Skeletal muscle tissue (tissue), 4 donors: ENCODE results near the gene ZNRD2. TPM values are rescaled to one million over a fixed set of nuclear protein-coding genes. Genes with fewer than 3 reads are reported as not detected.

Experiments
- H3K27ac ChIP-seq: one replicate; pipeline ENCODE4 v1.7.0; 2013; ENCODE audit warnings: mild to moderate bottlenecking, low read depth, low read length, inconsistent platforms
- H3K27me3 ChIP-seq, 3 donors: one replicate each; pipeline ENCODE4 v1.7.0; 2013; ENCODE audit warnings: low read length in 3 of 3; ENCODE audit not compliant: control insufficient read depth in 3 of 3, insufficient read depth in 3 of 3
- H3K36me3 ChIP-seq, 3 donors: one replicate each; pipeline ENCODE4 v1.7.0; 2013; ENCODE audit warnings: low read length in 3 of 3; ENCODE audit not compliant: control insufficient read depth in 3 of 3, insufficient read depth in 3 of 3
- H3K4me1 ChIP-seq, 3 donors: one replicate each; pipeline ENCODE4 v1.7.0; 2013; ENCODE audit warnings: low read length in 3 of 3, mild to moderate bottlenecking in 3 of 3; ENCODE audit not compliant: control insufficient read depth in 3 of 3, insufficient read depth in 3 of 3
- H3K4me3 ChIP-seq, 3 donors: one replicate each; pipeline ENCODE4 v1.7.0; 2013; ENCODE audit warnings: low read length in 3 of 3
- H3K9ac ChIP-seq, 3 donors: one replicate each; pipeline ENCODE4 v1.7.0; 2013; ENCODE audit warnings: low read length in 3 of 3, mild to moderate bottlenecking in 3 of 3, moderate library complexity in 2 of 3, low read depth in 1 of 3
- H3K9me3 ChIP-seq, 3 donors: one replicate each; pipeline ENCODE4 v1.7.0; 2013; ENCODE audit warnings: low read length in 3 of 3; ENCODE audit not compliant: control insufficient read depth in 3 of 3
- total RNA-seq: library from RNA; depleted of rRNA; stranded (reverse); fragments of >200 nt; gene quantifications from one replicate; pipeline ENCODE4 v1.2.3, GENCODE V29; 2014
- donor health status: Osteomylitis.

The ZNRD2 gene
- total RNA-seq, 1 donor from 2014 or later: 23.0 TPM

DNA sequence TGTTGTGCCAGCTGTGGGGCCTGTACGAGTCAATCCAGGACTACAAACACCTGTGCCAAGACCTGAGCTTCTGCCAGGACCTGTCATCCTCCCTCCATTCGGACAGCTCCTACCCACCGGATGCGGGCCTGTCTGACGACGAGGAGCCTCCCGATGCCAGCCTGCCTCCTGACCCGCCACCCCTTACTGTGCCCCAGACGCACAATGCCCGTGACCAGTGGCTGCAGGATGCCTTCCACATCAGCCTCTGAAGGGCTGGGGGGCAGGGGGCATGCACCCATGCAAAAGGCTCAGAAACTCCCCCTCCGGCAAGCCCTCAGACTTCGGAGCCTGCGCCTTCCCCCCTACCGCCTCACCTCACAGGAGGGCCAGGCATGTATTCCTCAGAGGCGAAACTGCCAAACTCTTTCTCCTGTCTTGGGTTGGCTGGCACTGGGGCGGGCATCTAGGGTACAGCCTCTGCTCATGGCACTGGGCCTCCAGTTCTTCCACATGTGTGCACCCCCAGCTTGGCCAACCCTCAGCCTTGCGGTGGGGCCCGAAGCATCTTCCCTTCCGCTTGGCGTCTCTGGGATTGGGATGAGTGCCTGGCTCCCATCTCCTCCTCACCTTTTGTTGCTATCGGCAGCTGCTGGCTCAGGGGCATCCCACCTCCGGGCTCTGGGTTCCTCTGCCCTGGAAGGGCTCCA, 3.3 kb downstream of the ZNRD2 start:
- H3K4me3 ChIP-seq: peak overlapping the region; percentile 86 to 98 (median 95)
- H3K27ac ChIP-seq: peak overlapping the region; percentile 100
- H3K36me3 ChIP-seq: peaks cover 4 to 12% (median 11%) of the 10 kb centered on the region in 3 donors
- peaks cover 74 to 78% (median 75%) of the 10 kb centered on the region in 3 donors for H3K4me1 ChIP-seq
- peak overlapping the region; percentile 61 to 98 (median 81) for H3K9ac ChIP-seq
- H3K27me3 ChIP-seq: no peaks in the 10 kb centered on the region
- no peaks in the 10 kb centered on the region for H3K9me3 ChIP-seq

DNA sequence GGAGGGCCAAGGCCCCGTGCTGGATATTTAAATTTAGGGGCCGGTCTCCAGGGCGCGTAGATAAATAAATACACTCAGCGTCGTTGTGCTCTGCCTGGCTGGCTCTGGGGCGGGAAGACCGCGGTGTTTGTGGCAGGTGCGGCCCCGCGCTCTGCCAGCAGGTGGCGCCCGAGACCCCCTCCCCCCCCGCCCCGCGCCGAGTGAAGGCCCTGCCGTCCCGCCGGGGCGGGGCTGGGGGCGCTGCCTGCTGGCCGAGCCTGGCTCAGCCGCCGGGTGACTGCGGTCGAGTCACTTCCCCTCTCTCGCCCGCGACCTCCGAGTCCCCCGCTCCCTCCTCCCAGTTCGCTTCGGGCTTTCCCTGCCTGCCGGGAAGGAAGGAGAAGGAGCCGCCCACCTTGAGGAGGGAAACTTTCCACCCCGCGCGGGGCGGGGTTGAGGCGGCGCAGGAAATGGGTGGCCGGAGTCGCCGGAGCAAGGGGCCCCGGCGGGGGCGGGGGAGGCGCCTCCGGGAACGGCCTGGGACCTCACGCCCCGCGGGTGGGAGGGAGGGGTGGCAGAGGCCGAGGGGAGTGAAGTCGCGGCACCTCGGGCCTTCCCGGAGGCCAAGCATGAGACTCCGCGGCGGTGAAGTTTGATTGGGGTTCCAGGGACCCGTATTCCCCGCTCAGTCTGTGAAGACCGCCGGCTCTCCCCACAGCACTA, 4.0 kb downstream of the ZNRD2 start:
- Histone ChIP-seq H3K27ac (peak overlapping the region; percentile 100), H3K4me1 (peaks cover 74 to 77% (median 75%) of the 10 kb centered on the region in 3 donors), H3K4me3 (peak overlapping the region; percentile 86 to 98 (median 95)), H3K9me3 (no peaks in the 10 kb centered on the region), H3K9ac (peak overlapping the region; percentile 61 to 98 (median 61)), H3K36me3 (peaks cover 10 to 16% (median 12%) of the 10 kb centered on the region in 3 donors), H3K27me3 (no peaks in the 10 kb centered on the region)

DNA sequence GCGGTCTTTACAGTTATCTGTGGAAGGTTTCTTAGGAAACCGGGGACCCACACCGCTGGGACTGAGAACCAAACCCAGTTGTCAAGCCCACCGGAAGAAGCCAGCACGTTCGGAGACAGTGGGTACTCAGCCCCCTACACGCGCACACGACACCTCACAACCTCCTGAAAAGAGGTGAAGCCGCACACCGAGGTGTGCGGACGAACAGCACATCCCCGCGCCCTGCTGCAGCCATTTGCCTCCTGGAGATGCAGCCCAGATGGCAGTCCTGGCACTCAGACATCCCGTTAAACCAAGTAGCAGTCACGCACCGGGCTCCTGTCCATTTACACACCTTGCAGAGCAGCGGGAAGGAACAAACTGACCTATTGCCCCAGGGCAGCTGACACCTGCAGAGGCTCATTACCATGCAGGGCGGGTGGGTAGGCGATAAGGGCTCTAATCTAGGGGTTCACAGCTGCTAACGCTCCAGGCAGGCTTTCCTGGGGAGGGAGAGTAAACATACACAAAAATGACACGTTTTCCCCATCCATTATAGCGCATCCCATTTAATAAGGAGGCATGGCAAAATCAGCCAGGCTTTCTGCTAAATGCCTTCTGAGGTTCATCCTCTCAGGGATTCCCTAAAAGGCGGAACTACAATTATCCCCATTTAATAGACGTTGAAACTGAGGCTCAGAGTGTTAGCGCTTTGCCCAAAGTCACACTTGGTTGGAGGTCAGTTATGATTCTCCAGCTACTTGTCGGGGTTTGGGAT, 4.7 kb downstream of the ZNRD2 start:
- no peaks in the 10 kb centered on the region for H3K9me3 ChIP-seq
- peak overlapping the region; percentile 100 for H3K27ac ChIP-seq
- H3K4me1 ChIP-seq: peaks cover 75 to 78% (median 75%) of the 10 kb centered on the region in 3 donors
- no peaks in the 10 kb centered on the region for H3K27me3 ChIP-seq
- H3K36me3 ChIP-seq: peaks cover 18 to 23% (median 19%) of the 10 kb centered on the region in 3 donors
- H3K9ac ChIP-seq: peak overlapping the region; percentile 40 to 75 (median 60)
- H3K4me3 ChIP-seq: peak overlapping the region; percentile 62 to 74 (median 67)

DNA sequence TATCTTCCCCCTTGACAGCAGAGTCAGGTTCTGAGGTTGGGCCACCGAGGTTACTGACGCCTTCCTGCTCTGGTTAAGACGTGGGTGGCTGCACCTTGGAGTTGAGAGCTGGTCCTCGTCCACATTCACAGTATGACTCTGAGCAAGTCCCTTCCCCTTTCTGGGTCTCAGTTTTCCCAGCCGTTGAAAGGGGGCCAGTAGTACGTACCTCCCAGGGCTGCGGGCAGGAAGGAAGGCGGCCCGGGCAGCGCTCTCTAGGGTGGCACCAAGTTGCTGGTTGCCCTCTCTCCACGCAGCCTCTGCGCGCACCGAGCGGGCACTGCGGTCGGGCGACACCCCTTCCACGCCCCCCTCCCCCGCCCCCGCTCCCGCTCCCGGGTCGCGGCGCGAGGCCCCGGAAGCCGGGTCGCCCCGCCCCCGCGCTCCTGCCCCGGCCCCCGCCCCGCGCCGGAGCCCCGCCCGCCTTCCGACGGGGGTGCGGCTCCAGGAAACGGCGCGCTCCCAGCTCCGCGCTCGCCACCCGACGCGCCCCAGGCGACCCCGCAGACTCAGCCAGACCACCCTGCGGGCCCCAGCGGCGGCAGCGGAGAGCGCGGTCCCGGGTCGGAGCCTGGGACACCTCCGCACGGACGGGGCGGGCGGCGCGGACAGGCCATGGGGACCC, 5.4 kb downstream of the ZNRD2 start, which contains the start of gene EHBP1L1:
TSS of gene EHBP1L1 (plus strand) at position 486 of the 664 bp plus-strand sequence. CDS start 250 bp downstream, outside the sequence.
- Histone ChIP-seq H3K4me1 (peaks cover 75 to 79% (median 77%) of the 10 kb centered on the region in 3 donors), H3K36me3 (peaks cover 25 to 30% (median 26%) of the 10 kb centered on the region in 3 donors), H3K9me3 (no peaks in the 10 kb centered on the region), H3K9ac (peak within 1 kb of the TSS; percentile 99 to 100 (median 99)), H3K27me3 (no peaks in the 10 kb centered on the region), H3K4me3 (peak within 1 kb of the TSS; percentile 80 to 90 (median 88)), H3K27ac (peak within 1 kb of the TSS; percentile 100)

DNA sequence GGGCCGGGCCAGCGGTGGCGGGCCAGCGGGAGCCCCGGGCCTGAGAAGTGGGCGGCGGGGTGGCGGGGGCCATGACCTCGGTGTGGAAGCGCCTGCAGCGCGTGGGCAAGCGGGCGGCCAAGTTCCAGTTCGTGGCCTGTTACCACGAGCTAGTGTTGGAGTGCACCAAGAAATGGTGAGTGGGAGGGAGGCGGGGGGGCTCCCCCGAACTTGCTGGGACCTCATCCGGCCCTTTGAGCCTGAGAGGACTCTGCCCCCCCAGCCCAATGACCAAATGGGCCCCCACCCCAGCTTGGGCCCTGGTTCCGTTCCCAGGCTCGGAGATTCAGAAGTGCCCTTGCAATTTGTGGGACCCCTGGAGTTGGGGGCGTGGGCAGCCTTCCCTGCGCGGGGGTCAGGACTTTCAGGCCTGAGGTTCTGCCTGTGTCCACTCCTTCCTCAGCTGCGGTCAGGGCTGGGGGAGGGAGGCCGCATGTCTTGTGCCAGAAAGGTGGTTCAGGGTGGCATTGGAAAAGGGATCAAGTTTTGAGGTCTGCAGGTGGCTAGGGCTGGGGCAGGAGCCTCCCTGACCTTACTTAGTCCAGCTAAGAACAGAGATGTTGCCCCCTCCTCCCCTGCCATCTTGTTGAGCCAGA, 6.1 kb downstream of the ZNRD2 start:
- Histone ChIP-seq H3K9ac (peak overlapping the region; percentile 99 to 100 (median 99)), H3K27ac (peak overlapping the region; percentile 100), H3K27me3 (no peaks in the 10 kb centered on the region), H3K9me3 (no peaks in the 10 kb centered on the region), H3K4me1 (peaks cover 69 to 77% (median 77%) of the 10 kb centered on the region in 3 donors), H3K36me3 (peaks cover 31 to 36% (median 32%) of the 10 kb centered on the region in 3 donors), H3K4me3 (peak overlapping the region; percentile 80 to 90 (median 88))

DNA sequence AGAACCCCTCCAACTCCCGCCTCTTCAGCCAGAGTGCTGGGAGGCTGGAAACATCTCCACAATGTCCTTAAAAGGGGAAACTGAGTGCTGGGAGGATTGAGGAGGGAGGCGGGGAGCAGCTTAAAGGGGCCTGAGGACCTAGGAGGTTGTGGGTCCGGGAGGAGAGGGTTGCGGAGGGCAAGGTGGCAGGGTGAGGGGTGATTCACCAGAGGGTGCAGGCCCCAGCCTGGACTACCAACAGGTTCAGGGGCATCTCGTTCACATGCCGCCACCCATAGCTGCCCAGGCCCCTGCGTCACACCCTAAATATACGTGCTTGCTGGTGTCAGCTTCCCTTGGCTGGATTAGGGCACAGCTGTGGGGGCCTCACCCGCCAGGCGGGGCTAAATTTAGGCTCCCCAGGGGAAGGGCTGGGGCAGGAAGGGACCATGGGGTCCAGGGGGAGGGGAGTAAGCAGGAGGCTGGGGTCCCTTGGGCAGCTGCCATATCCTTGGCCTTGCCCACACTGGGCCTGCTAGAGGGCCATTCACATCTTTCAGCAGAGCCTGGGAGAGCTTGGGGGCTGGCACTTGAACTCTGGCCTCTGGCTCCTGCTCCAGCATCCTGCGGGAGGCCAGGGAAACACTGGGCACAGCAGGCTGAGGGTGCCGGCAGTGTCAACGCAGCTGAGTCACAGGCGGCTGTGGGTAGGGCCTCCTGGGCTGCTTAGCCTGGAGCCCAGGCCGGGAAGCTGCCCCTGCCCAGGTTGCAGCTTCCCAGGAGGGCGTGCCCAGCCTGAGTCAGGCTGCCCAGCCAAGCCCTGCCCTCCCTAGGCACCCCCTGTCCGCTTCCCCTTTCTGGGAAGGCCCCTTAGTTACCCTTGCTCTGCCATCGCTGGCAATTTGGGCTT, 6.8 kb downstream of the ZNRD2 start:
- Histone ChIP-seq H3K27me3 (no peaks in the 10 kb centered on the region), H3K9me3 (no peaks in the 10 kb centered on the region), H3K9ac (peak overlapping the region; percentile 99 to 100 (median 99)), H3K27ac (peak overlapping the region; percentile 100), H3K4me3 (peak overlapping the region; percentile 80 to 90 (median 88)), H3K4me1 (peaks cover 61 to 77% (median 76%) of the 10 kb centered on the region in 3 donors), H3K36me3 (peaks cover 38 to 44% (median 39%) of the 10 kb centered on the region in 3 donors)

DNA sequence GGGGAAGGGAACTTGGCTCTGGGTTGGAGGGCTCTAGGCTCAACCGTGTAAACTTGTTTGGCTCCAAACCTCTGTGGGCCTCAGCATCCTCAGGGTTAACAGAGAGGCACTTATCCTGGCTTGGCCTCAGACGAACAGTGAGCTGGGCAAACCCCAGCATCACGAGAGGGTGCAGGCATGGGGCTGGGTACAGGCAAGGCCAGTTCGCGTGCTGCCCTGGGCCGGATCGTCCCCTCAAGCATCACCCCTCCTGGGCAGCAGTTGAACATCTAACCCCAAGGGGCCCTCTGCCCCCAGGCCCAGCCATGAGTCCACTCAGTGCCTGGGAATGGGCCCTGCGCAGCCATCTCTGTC, 7.5 kb downstream of the ZNRD2 start:
- peak overlapping the region; percentile 100 for H3K27ac ChIP-seq
- H3K27me3 ChIP-seq: no peaks in the 10 kb centered on the region
- H3K4me1 ChIP-seq: peaks cover 61 to 83% (median 77%) of the 10 kb centered on the region in 3 donors
- peak overlapping the region; percentile 99 to 100 (median 99) for H3K9ac ChIP-seq
- H3K36me3 ChIP-seq: peaks cover 43 to 50% (median 45%) of the 10 kb centered on the region in 3 donors
- no peaks in the 10 kb centered on the region for H3K9me3 ChIP-seq
- peak overlapping the region; percentile 80 to 90 (median 88) for H3K4me3 ChIP-seq

DNA sequence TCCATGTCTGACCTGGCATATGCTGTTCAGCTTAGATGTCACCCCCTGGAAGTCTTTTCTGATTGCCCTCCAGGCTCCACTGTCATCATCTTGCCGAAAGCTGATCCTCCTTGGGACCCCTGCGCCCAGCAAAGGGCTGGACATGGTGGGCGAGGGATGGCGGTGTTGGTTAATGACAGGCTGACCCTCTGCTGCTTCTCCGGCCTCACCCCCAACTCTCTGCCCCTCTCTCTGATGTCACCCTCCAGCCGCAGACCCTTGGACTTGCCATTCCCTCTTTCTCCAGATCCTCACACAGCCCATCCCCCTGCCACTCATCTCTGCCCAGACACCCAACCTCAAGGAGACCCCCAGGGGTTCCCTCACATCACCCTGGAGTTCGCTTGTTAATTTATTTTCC, 7.9 kb downstream of the ZNRD2 start:
- Histone ChIP-seq H3K9me3 (no peaks in the 10 kb centered on the region), H3K4me3 (peak overlapping the region; percentile 80 to 90 (median 88)), H3K27ac (peak overlapping the region; percentile 100), H3K9ac (peak overlapping the region; percentile 99 to 100 (median 99)), H3K27me3 (no peaks in the 10 kb centered on the region), H3K4me1 (peaks cover 57 to 84% (median 76%) of the 10 kb centered on the region in 3 donors), H3K36me3 (peaks cover 47 to 52% (median 48%) of the 10 kb centered on the region in 3 donors)
